HG03108 (cell line): ENCODE measurements around the gene TMEM163.
"Not testable (repeated sequence)": the region's sequence is repeated elsewhere in the genome, so short reads cannot be mapped to it uniquely, and the experiment has no call there.

Experiments
- ATAC-seq: cut with Tn5 transposase; IDR thresholded peaks from one replicate; pipeline ENCODE4 v1.9.1; 2021; ENCODE audit warnings: moderate library complexity; ENCODE audit not compliant: unreplicated experiment

TMEM163 gene

DNA sequence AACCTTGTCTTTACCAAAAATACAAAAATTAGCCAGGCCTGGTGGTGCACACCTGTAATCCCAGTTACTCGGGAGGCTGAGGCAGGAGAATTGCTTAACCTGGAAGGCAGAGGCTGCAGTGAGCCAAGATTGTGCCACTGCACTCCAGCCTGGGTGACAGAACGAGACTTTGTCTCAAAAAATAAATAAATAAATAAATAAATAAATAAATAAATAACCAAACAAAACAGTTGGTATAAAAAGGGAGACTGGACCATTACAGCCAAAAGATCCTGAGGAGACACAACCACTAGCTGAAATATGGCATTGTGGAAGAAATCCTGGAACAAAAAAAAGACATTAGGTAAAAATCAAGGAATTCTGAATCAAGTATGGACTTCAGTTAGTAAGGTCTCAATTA lies 4.9 kb upstream of the TMEM163 start:
- ATAC-seq, result not testable (repeated sequence)

DNA sequence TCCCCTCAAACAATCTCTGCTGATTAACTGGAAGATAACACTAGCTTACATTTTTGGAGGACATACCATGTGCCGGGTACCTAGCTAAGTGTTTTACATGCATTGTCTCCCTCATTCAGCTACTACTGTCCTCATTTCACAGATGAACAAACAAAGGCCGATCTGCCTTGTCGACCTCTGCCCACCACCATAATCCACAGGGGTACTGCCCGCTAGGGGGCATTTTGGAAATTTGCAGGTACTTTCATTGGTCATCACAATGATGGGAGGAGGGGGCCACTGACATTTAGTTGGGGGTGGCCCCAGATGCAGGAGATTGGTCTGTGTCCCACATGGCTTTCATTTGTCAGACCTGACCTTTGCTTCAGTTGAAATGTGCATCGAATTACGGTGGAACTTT lies 3.9 kb upstream of the TMEM163 start:
- no peak for ATAC-seq

- no peak for ATAC-seq
Observed at GRCh38 chr2:134721596-134721995, 2.8 kb upstream of the TMEM163 start.

GRCh38 chr2:134718023-134718816 lies 580 bp downstream of the TMEM163 start:
- ATAC-seq, result no peak

DNA sequence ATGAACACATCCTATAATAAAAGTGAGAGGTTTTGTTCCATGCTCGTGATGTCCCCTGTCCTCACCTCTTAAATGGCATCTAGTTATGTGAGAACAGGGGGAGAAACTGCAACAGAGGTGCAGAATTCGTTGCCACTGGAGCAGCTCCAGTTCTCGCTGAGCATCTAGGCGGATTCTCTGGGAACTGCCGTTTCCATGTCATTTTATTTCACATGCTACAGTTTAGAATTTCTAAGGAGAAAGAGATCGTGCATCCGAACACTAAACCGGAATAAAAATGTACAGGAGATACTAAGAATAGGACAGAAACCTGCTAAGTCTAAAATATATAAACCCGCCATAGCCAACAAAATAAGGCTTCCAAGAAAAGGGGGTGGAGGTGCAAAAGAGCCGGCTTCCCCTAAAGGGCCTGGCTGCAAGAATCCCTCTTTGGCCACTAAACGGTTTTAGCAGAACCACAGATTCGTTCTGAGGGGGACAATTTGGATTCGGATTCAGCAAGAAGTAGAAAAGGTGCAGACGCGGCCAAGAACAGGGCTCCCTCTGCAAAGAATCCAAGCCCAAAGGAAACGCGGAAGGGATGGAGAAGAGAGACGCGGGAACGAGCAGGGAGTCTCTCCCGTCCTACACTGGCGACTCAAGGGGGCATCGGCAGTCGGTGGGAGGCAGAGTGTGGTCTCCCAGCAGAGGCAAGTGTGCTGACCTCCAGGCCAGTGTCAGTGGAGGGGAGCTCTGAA lies 1.3 kb downstream of the TMEM163 start:
- ATAC-seq, result no peak

DNA sequence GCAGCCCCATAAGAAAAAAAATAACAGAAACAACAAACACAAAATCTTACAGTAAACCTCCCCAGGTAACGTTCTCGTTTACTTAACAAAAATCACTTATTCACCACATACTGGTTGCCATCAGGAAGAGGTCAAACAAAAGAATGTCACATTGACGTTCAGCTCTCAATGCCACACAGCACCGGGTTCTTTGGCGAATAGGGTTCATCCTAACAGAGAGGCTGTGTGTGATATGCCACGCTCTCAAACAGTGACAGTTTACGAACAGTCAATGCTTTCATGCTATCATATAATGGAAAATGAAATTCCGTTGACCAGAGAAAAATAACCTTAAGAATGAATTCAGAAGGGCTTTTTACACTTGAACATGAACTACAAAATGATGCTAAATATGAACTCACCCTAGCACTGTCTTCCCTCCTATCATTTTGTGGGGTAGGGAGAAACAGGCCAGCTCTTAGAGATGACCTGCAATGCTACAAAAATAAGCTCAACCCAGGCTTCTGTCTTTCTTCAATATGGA lies 2.0 kb downstream of the TMEM163 start:
- ATAC-seq, result no peak

- ATAC-seq, result no peak
Observed at GRCh38 chr2:134715932-134716643, 2.7 kb downstream of the TMEM163 start.

GRCh38 chr2:134714228-134714627 lies 4.6 kb downstream of the TMEM163 start:
- ATAC-seq, result no peak

DNA sequence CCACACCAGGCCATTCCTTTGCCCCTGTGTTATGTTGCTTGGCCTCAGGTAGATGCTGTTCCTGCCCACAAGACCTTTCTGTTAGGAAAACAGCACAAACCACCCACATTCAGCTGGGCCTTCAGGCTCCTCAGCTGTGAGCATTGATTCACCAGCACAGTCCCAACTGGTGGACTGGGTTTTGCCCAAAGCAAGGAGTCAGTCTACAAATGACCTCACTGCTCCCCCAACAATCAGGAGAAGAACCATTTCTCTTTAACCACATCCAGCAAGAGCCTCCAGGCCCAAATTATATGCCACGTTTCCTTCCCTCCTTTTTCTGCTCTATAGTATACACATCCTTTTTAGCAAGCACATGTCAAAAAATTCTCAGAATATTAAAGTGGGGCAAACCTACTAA lies 5.2 kb downstream of the TMEM163 start:
- no peak for ATAC-seq

GRCh38 chr2:134713176-134713575 lies 5.6 kb downstream of the TMEM163 start:
- ATAC-seq, result no peak

DNA sequence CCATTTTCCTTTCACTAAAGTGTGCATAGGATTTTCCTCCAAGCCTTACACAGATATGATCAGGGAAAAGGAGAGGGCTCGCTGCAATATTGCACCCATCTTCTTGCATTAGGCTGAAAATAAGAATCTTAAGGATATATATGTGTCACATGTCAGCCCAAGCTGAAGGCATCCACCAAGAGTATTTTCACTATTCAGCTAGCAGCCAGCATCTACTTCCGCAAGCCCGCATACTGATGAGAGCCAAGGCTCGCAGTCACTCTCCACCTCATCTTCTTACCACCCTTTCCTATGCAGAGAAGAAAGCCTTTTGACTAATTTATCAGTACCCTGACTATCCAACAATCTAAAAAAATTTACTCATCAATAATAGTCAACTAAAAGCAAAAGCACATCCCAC lies 6.1 kb downstream of the TMEM163 start:
- ATAC-seq, result no peak

GRCh38 chr2:134712299-134712698 lies 6.5 kb downstream of the TMEM163 start:
- no peak for ATAC-seq

GRCh38 chr2:134711692-134712091 lies 7.1 kb downstream of the TMEM163 start:
- ATAC-seq, result no peak

- no peak for ATAC-seq
Observed at GRCh38 chr2:134707330-134707676, 11.5 kb downstream of the TMEM163 start.

DNA sequence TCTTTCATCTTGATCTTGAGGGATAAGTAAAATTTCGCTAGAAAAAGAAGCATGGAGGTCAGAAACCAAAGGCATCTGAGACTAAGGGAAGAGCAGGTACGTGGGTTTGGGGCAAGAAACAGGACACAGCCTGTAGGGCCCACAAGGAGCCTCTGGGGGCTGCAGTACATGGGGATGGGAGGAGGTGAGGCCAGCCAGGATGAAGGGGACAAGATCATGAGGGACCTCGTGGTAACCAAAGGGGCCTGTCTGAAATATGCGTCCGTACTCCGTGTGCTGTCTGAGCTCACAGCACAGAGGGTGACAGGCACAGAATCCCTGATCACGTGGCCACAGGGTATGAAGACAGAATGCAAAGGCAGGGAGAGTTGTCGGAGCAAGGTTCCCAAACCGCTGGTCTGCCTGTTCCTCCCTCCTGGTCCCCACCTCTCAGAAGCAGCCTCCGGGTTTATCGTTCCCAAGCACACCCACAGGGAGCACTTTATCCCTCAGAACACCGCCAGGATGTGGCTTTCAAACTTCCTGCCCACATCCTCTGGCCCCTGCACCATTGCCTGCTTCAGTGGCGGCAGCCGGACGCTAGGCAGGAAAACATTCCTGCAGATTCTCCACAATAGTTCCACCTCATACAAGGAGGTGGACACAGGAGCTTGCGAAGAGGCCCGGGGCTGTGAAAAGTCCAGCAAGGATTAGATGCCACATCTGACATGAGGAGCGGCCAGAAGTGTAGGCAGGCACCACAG lies 12.0 kb downstream of the TMEM163 start:
- ATAC-seq, result no peak

- ATAC-seq, result no peak
Observed at GRCh38 chr2:134705861-134706586, 12.8 kb downstream of the TMEM163 start.

DNA sequence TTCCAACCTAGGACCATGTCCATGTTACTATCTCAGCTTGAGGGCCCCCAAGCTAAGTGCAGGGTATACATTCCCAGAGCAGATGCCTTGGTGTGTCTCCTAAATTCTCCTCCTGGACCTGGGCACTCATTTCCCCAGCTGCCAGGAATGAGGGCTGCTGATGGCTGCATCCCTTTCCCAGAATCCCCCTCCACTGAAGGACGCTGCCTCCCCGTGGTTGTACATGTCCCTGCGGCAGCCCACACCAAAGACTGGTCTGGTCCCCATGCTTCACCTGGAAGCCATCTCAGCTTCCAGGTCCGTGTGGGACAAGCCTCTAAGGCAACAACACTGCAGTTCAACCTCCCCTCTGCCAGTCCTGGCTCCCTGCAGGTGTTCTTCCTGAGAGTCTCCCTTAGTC lies 14.6 kb downstream of the TMEM163 start:
- ATAC-seq, result no peak

DNA sequence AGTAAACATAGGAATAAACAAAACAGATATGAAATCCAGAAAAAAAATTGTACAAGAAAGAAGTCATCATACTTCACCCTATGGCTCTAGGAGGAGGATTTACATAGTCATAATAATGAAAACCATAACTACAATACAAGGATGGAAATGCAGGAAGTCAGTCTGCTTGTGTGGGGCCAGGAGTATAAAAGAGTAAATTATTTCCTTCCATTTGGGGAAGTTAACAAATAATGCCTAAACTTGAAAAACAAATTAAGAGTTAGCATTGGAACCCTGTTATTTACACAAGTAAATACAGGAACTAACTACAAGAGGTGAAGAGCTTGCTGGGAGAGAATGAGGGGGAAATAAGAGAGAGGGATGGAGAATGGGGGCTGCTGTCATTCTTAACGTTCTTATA lies 15.4 kb downstream of the TMEM163 start:
- no peak for ATAC-seq

DNA sequence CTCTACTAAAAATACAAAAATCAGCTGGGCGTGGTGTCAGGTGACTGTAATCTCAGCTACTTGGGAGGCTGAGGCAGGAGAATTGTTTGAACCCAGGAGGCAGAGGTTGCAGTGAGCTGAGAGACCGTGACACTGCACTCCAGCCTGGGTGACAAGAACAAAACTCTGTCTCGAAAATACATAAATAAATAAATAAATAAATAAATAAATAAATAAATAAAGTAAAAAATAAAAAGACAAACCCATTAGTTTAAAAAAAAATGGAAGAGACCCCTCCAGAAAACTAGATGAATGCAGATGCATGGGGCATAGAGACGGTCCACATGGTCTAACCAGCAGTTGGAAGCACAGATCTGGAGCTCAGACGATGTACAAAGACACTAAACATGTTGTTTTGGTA lies 18.1 kb downstream of the TMEM163 start:
- ATAC-seq, result no peak

GRCh38 chr2:134694411-134694810 lies 24.4 kb downstream of the TMEM163 start:
- no peak for ATAC-seq
